CD14-positive monocyte (primary cell): ENCODE results near the gene ACO2. TPM values are rescaled to one million over a fixed set of nuclear protein-coding genes. Genes with fewer than 3 reads are reported as not detected.

Source experiments
- DNase-seq, 3 donors: peaks; one replicate each; pipeline ENCODE4 v3.0.0-alpha.2; 2011 to 2022
- H2AFZ ChIP-seq: 2 replicates; pipeline ENCODE4 v1.6.0; 2012; ENCODE audit warnings: mild to moderate bottlenecking, low read depth, low read length, inconsistent platforms; ENCODE audit not compliant: insufficient read depth, poor library complexity, severe bottlenecking
- H3K27ac ChIP-seq, 2 donors: 1 replicate in 1 of 2; 2 replicates in 1 of 2; pipeline ENCODE4 v1.5.1; 2012 to 2013; ENCODE audit warnings: low read length in 2 of 2, control low read depth in 1 of 2, inconsistent platforms in 1 of 2, low read depth in 1 of 2, mild to moderate bottlenecking in 1 of 2
- H3K27me3 ChIP-seq, 2 donors: one replicate each; pipeline versions ENCODE4 v1.6.0 to v1.6.1; 2011 to 2013; ENCODE audit warnings: low read length in 2 of 2; ENCODE audit not compliant: control insufficient read depth in 2 of 2, insufficient read depth in 2 of 2
- H3K36me3 ChIP-seq, 2 donors: replicated peaks in 1 of 2; 1 replicate in 1 of 2; 2 replicates in 1 of 2; pipeline versions ENCODE4 v1.5.1 to v1.6.1; 2012 to 2013; ENCODE audit warnings: low read length in 2 of 2, control low read depth in 1 of 2, inconsistent platforms in 1 of 2, mild to moderate bottlenecking in 1 of 2; ENCODE audit not compliant: insufficient read depth in 2 of 2, control insufficient read depth in 1 of 2
- H3K4me1 ChIP-seq, 2 donors: 1 replicate in 1 of 2; 2 replicates in 1 of 2; pipeline versions ENCODE4 v1.5.1 to v1.6.1; 2012 to 2013; ENCODE audit warnings: low read length in 2 of 2, control low read depth in 1 of 2, inconsistent platforms in 1 of 2, mild to moderate bottlenecking in 1 of 2, moderate library complexity in 1 of 2; ENCODE audit not compliant: insufficient read depth in 2 of 2, control insufficient read depth in 1 of 2
- H3K4me2 ChIP-seq: replicated peaks from 2 replicates; pipeline ENCODE3; 2012; ENCODE audit warnings: low read length, moderate library complexity, mild to moderate bottlenecking; ENCODE audit not compliant: poor library complexity, severe bottlenecking; ENCODE audit errors: extremely low read depth
- H3K4me3 ChIP-seq, 3 experiments: fragments of 200-600 bp in 1 of 3; sonication (generic) in 1 of 3; replicated peaks in 1 of 3; 1 replicate in 2 of 3; 2 replicates in 1 of 3; pipeline ENCODE4 v1.5.1; 2011 to 2013; ENCODE audit warnings: low read length in 3 of 3, mild to moderate bottlenecking in 3 of 3, control low read depth in 2 of 3, low read depth in 2 of 3, inconsistent platforms in 1 of 3, moderate library complexity in 1 of 3
- H3K79me2 ChIP-seq: 2 replicates; pipeline ENCODE4 v1.6.0; 2012; ENCODE audit warnings: mild to moderate bottlenecking, control low read depth, inconsistent platforms, low read length, moderate library complexity; ENCODE audit not compliant: insufficient read depth
- H3K9ac ChIP-seq: 2 replicates; pipeline ENCODE4 v1.6.0; 2017; ENCODE audit warnings: low read length, mild to moderate bottlenecking; ENCODE audit not compliant: insufficient read depth, poor library complexity, severe bottlenecking
- H3K9me3 ChIP-seq, 2 donors: replicated peaks in 1 of 2; 1 replicate in 1 of 2; 2 replicates in 1 of 2; pipeline versions ENCODE4 v1.5.1 to v1.6.1; 2012 to 2013; ENCODE audit warnings: low read length in 2 of 2, control low read depth in 1 of 2; ENCODE audit not compliant: control insufficient read depth in 1 of 2, insufficient read depth in 1 of 2
- H4K20me1 ChIP-seq: 2 replicates; pipeline ENCODE4 v1.6.0; 2012; ENCODE audit warnings: mild to moderate bottlenecking, low read length, control low read depth, moderate library complexity; ENCODE audit not compliant: insufficient read depth
- H3K27ac Mint-ChIP-seq, 7 donors: one replicate each; pipeline ENCODE4 v1.8.0; 2020; ENCODE audit warnings: mild to moderate bottlenecking in 7 of 7, mixed read lengths in 7 of 7, moderate library complexity in 6 of 7, inconsistent platforms in 2 of 7
- H3K27me3 Mint-ChIP-seq, 3 donors: one replicate each; pipeline ENCODE4 v1.8.0; 2021 to 2022; ENCODE audit warnings: low read depth in 3 of 3, mild to moderate bottlenecking in 3 of 3, mixed read lengths in 3 of 3, moderate library complexity in 3 of 3, inconsistent platforms in 1 of 3
- H3K36me3 Mint-ChIP-seq, 2 donors: one replicate each; pipeline ENCODE4 v1.8.0; 2020; ENCODE audit warnings: mixed read lengths in 2 of 2, inconsistent platforms in 1 of 2, mild to moderate bottlenecking in 1 of 2
- H3K4me1 Mint-ChIP-seq: one replicate; pipeline ENCODE4 v1.8.0; 2020; ENCODE audit warnings: mild to moderate bottlenecking, mixed read lengths
- H3K4me3 Mint-ChIP-seq, 2 donors: one replicate each; pipeline ENCODE4 v1.8.0; 2020; ENCODE audit warnings: mild to moderate bottlenecking in 2 of 2, mixed read lengths in 2 of 2, moderate library complexity in 1 of 2
- H3K9me3 Mint-ChIP-seq, 7 donors: one replicate each; pipeline ENCODE4 v1.8.0; 2020 to 2022; ENCODE audit warnings: mixed read lengths in 7 of 7, mild to moderate bottlenecking in 6 of 7, moderate library complexity in 6 of 7, inconsistent platforms in 2 of 7
- WGBS: methylation state at CpG from one replicate; pipeline ENCODE4 v1.1.5; 2013; ENCODE audit warnings: missing lambda C conversion rate; ENCODE audit not compliant: insufficient coverage; 5-methylcytosine and 5-hydroxymethylcytosine counted together
- intact Hi-C, 2 donors: fragments of 100-400 bp; cut with micrococcal nuclease; formaldehyde crosslinking; loops; one replicate each; pipeline versions ENCODE4 v1.15.0 to v1.15.1; 2023
- polyA plus RNA-seq, 3 donors: library from polyadenylated mRNA; depleted of rRNA in 1 of 3; unstranded in 2 of 3; stranded (reverse) in 1 of 3; fragments of 300-500 nt in 2 of 3; fragments of >200 nt in 1 of 3; fragmentation: Illumina TruSeq in 2 of 3; gene quantifications; 1 replicate in 2 of 3; 2 replicates in 1 of 3; pipeline ENCODE4 v1.2.3, GENCODE V29; 2012 to 2021
- TF ChIP-seq, protein P1 (sequence below): fragments of 200-600 bp; IDR thresholded peaks from one replicate; pipeline ENCODE4 v1.8.0; 2022; ENCODE audit warnings: antibody characterized with exemption, mild to moderate bottlenecking

Gene ACO2
- polyA plus RNA-seq, 3 donors, result 56.8 to 75.8 (median 64.2) TPM

DNA sequence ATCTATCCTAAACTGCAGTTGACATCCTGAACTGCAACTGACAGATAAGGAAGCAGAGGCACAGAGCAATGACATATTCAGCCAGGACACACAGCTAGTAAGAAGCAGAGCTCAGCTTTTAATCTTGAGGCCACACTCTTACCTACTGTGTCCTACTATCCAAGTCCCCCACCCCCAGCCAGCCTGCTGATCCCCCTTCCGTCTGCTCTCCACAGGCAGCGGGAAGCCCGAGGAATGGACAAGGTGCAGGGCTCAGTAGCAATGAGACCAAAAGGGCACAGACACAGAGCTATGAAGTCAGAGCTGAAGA lies 71.0 kb downstream of the ACO2 start:
- H3K4me2 ChIP-seq, result no peak overlapping the region
- peaks cover 31 to 40% of the 10 kb centered on the region in 2 donors for H3K36me3 Mint-ChIP-seq
- no peak overlapping the region for H3K4me3 ChIP-seq
- no peak overlapping the region for H2AFZ ChIP-seq
- DNase-seq, result no peak
- no peak overlapping the region for H3K27ac ChIP-seq
- H3K9me3 ChIP-seq, result no peaks in the 10 kb centered on the region
- intact Hi-C loops, result loop anchor here (5.0 kb wide), 3 partner anchors 52 to 73 kb away; partner anchors contain the start of genes ACO2 (in 1 of the 2) and PHF5A (in 1 of the 2)
- 100% methylated on average over 3 of the region's 3 CpGs for WGBS
- H3K9me3 Mint-ChIP-seq, result no peaks in the 10 kb centered on the region
- H3K27me3 Mint-ChIP-seq, result no peaks in the 10 kb centered on the region
- H4K20me1 ChIP-seq, result peaks cover 23% of the 10 kb centered on the region
- TF ChIP-seq, protein P1, sequence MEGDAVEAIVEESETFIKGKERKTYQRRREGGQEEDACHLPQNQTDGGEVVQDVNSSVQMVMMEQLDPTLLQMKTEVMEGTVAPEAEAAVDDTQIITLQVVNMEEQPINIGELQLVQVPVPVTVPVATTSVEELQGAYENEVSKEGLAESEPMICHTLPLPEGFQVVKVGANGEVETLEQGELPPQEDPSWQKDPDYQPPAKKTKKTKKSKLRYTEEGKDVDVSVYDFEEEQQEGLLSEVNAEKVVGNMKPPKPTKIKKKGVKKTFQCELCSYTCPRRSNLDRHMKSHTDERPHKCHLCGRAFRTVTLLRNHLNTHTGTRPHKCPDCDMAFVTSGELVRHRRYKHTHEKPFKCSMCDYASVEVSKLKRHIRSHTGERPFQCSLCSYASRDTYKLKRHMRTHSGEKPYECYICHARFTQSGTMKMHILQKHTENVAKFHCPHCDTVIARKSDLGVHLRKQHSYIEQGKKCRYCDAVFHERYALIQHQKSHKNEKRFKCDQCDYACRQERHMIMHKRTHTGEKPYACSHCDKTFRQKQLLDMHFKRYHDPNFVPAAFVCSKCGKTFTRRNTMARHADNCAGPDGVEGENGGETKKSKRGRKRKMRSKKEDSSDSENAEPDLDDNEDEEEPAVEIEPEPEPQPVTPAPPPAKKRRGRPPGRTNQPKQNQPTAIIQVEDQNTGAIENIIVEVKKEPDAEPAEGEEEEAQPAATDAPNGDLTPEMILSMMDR, result no peak
- H3K4me1 Mint-ChIP-seq, result peaks cover 28% of the 10 kb centered on the region
- peak overlapping the region in 1 of 7 donors; percentile 4 for H3K27ac Mint-ChIP-seq
- H3K9ac ChIP-seq, result no peak overlapping the region
- peaks cover 16 to 21% of the 10 kb centered on the region in 2 donors for H3K4me1 ChIP-seq
- H3K4me3 Mint-ChIP-seq, result no peak overlapping the region
- H3K79me2 ChIP-seq, result peaks cover 40% of the 10 kb centered on the region
- H3K27me3 ChIP-seq, result no peaks in the 10 kb centered on the region
- peaks cover 13 to 41% of the 10 kb centered on the region in 2 donors for H3K36me3 ChIP-seq

DNA sequence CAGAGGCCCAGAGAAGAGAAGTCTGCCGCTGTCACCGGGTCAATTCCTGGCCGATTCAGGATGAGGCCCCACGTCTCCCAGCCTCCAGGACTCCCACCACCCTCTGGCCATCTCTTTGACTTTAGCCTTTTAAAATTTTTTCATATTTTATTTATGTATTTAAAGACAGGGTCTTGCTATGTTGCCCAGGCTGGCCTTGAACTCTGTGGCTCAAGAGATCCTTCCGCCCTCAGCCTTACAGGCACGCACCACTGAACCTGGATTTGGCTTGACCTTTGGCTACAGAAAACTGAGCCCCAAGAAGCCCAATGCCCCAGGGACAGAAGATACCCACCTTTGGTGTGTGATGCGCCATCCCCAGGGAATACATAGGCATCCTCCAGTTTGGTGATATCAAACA lies 71.4 kb downstream of the ACO2 start:
- no peaks in the 10 kb centered on the region for H3K27me3 ChIP-seq
- H3K4me3 ChIP-seq, result no peak overlapping the region
- H3K36me3 Mint-ChIP-seq, result peaks cover 28 to 36% of the 10 kb centered on the region in 2 donors
- intact Hi-C loops, result loop anchor here (5.0 kb wide), 3 partner anchors 52 to 73 kb away; partner anchors contain the start of genes ACO2 (in 1 of the 2) and PHF5A (in 1 of the 2)
- peaks cover 40% of the 10 kb centered on the region for H3K79me2 ChIP-seq
- H3K9me3 Mint-ChIP-seq, result no peaks in the 10 kb centered on the region
- H3K9me3 ChIP-seq, result no peaks in the 10 kb centered on the region
- WGBS, result 96% methylated on average over 3 of the region's 7 CpGs
- no peak overlapping the region for H3K27ac Mint-ChIP-seq
- H3K4me1 ChIP-seq, result peaks cover 17 to 24% of the 10 kb centered on the region in 2 donors
- H3K27ac ChIP-seq, result peak overlapping the region in 1 of 2 donors; percentile 26
- H3K27me3 Mint-ChIP-seq, result no peaks in the 10 kb centered on the region
- H4K20me1 ChIP-seq, result peaks cover 23% of the 10 kb centered on the region
- no peak for DNase-seq
- peaks cover 30% of the 10 kb centered on the region for H3K4me1 Mint-ChIP-seq
- H3K9ac ChIP-seq, result no peak overlapping the region
- H3K36me3 ChIP-seq, result peaks cover 13 to 40% of the 10 kb centered on the region in 2 donors
- no peak overlapping the region for H3K4me2 ChIP-seq
- TF ChIP-seq, protein P1, result no peak
- H2AFZ ChIP-seq, result no peak overlapping the region
- no peak overlapping the region for H3K4me3 Mint-ChIP-seq
